A549 (cell line): ENCODE results near the gene OR6C76. TPM values are rescaled to one million over a fixed set of nuclear protein-coding genes. Genes with fewer than 3 reads are reported as not detected.

ENCODE experiments used
- ATAC-seq, 2 experiments: fragments of 200-7000 bp in 1 of 2; fragments of >200 bp in 1 of 2; cut with Nextera tagmentation in 1 of 2; cut with Tn5 transposase in 1 of 2; 3 replicates each; pipeline versions ENCODE4 v1.8.0 to v1.9.1; 2018 to 2020; ENCODE audit warnings: mild to moderate bottlenecking in 1 of 2, moderate library complexity in 1 of 2
- CTCF ChIA-PET: fragments of 300-600 bp; sonication (Branson Sonifier 250); formaldehyde crosslinking; extraction: SDS; loops from one replicate; lab custom pipeline; 2021; ENCODE audit warnings: antibody characterized with exemption, inconsistent platforms; lab: Yijun Ruan, JAX
- POLR2A ChIA-PET: fragments of 350-600 bp; formaldehyde crosslinking; extraction: SDS; loops from one replicate; lab custom pipeline; 2021; ENCODE audit warnings: antibody characterized with exemption, inconsistent platforms; lab: Yijun Ruan, JAX
- DNase-seq, 2 experiments: peaks; one replicate each; pipeline versions ENCODE4 v3.0.0 to v3.0.0-alpha.2; 2011 to 2016; ENCODE audit warnings: low read depth in 1 of 2, low spot score in 1 of 2
- FAIRE-seq: peaks from 2 replicates; lab custom pipeline; 2011; peaks lifted over from hg19 to GRCh38; lab: Jason Lieb, UNC
- H3K27ac ChIP-seq, 2 experiments: fragments of >200 bp; sonication (Bioruptor Twin); formaldehyde crosslinking; 3 replicates each; pipeline ENCODE4 v1.5.1; 2016 to 2017
- H3K4me1 ChIP-seq: fragments of >200 bp; sonication (Bioruptor Twin); formaldehyde crosslinking; 3 replicates; pipeline ENCODE4 v1.6.1; 2016
- H3K4me2 ChIP-seq: fragments of >200 bp; sonication (Bioruptor Twin); formaldehyde crosslinking; 3 replicates; pipeline ENCODE4 v1.6.1; 2016
- H3K4me3 ChIP-seq: fragments of >200 bp; sonication (Bioruptor Twin); formaldehyde crosslinking; 3 replicates; pipeline ENCODE4 v1.5.1; 2016
- H3K9me3 ChIP-seq: fragments of >200 bp; sonication (Bioruptor Twin); formaldehyde crosslinking; 3 replicates; pipeline ENCODE4 v1.6.1; 2016
- CEBPB ChIP-seq, 2 experiments: fragments of >200 bp in 1 of 2; sonication (Bioruptor Twin) in 1 of 2; formaldehyde crosslinking in 1 of 2; IDR thresholded peaks; 2 replicates each; pipeline ENCODE4 v1.6.1; 2012 to 2016
- CHD4 ChIP-seq: fragments of 200-600 bp; sonication (generic); IDR thresholded peaks from 2 replicates; pipeline ENCODE4 v1.6.1; 2016; ENCODE audit warnings: antibody characterized with exemption, mild to moderate bottlenecking, borderline replicate concordance
- EHMT2 ChIP-seq: fragments of 200-600 bp; sonication (generic); IDR thresholded peaks from 2 replicates; pipeline ENCODE4 v1.6.1; 2016; ENCODE audit warnings: antibody characterized with exemption, low read depth, mild to moderate bottlenecking, moderate library complexity
- EP300 ChIP-seq, 2 experiments: fragments of >200 bp; sonication (Bioruptor Twin); formaldehyde crosslinking; IDR thresholded peaks; 2 replicates in 1 of 2; 3 replicates in 1 of 2; pipeline ENCODE4 v1.6.1; 2016 to 2017
- FOSB ChIP-seq: fragments of 250-450 bp; sonication (Bioruptor Pico); IDR thresholded peaks from 2 replicates; pipeline ENCODE4 v1.5.0; 2020; ENCODE audit warnings: mild to moderate bottlenecking, moderate library complexity
- FOSL2 ChIP-seq, 2 experiments: fragments of 450-650 bp in 1 of 2; fragments of >200 bp in 1 of 2; sonication (Bioruptor Twin) in 1 of 2; formaldehyde crosslinking; IDR thresholded peaks; 2 replicates each; pipeline versions ENCODE4 v1.5.0 to v1.6.1; 2016 to 2020; ENCODE audit warnings: mild to moderate bottlenecking in 1 of 2, moderate library complexity in 1 of 2
- HDAC2 ChIP-seq: fragments of 200-600 bp; sonication (generic); IDR thresholded peaks from 2 replicates; pipeline ENCODE4 v1.6.1; 2016
- HEYL ChIP-seq: fragments of 250-450 bp; sonication (Bioruptor Pico); IDR thresholded peaks from 2 replicates; pipeline ENCODE4 v1.8.0; 2021; ENCODE audit warnings: mild to moderate bottlenecking, moderate library complexity
- HOXA7 ChIP-seq: fragments of 250-450 bp; sonication (Bioruptor Pico); IDR thresholded peaks from 2 replicates; pipeline ENCODE4 v1.5.0; 2020; ENCODE audit warnings: mild to moderate bottlenecking, moderate library complexity
- HOXB13 ChIP-seq: fragments of 250-450 bp; sonication (Bioruptor Pico); IDR thresholded peaks from 2 replicates; pipeline ENCODE4 v1.5.0; 2020; ENCODE audit warnings: low read depth, mild to moderate bottlenecking, moderate library complexity
- HOXB5 ChIP-seq: fragments of 250-450 bp; sonication (Bioruptor Pico); IDR thresholded peaks from 2 replicates; pipeline ENCODE4 v1.5.0; 2020; ENCODE audit warnings: mild to moderate bottlenecking, moderate library complexity
- JUNB ChIP-seq: fragments of >200 bp; sonication (Bioruptor Twin); formaldehyde crosslinking; IDR thresholded peaks from 2 replicates; pipeline ENCODE4 v1.6.1; 2016
- MAZ ChIP-seq: fragments of 150-350 bp; IDR thresholded peaks from 2 replicates; pipeline ENCODE4 v1.6.1; 2014; ENCODE audit warnings: antibody characterized with exemption, low read depth, low read length, borderline replicate concordance
- POLR2A ChIP-seq: IDR thresholded peaks from 2 replicates; pipeline ENCODE4 v1.6.1; 2012; ENCODE audit warnings: mild to moderate bottlenecking, low read length
- RARB ChIP-seq: fragments of 250-450 bp; sonication (Bioruptor Pico); IDR thresholded peaks from 2 replicates; pipeline ENCODE4 v1.8.0; 2021; ENCODE audit warnings: mild to moderate bottlenecking, moderate library complexity
- RCOR1 ChIP-seq: fragments of 150-350 bp; IDR thresholded peaks from 2 replicates; pipeline ENCODE4 v1.6.1; 2014; ENCODE audit warnings: antibody characterized with exemption, low read length, low read depth
- RNF2 ChIP-seq: fragments of 200-600 bp; sonication (generic); IDR thresholded peaks from 2 replicates; pipeline ENCODE4 v1.6.1; 2016; ENCODE audit warnings: low read depth, mild to moderate bottlenecking, antibody characterized with exemption, moderate library complexity, borderline replicate concordance
- ZNF302 ChIP-seq: fragments of 250-450 bp; sonication (Bioruptor Pico); IDR thresholded peaks from 2 replicates; pipeline ENCODE4 v1.9.0; 2021; ENCODE audit warnings: inconsistent platforms, mild to moderate bottlenecking, moderate library complexity
- WGBS: methylation state at CpG from one replicate; pipeline ENCODE4 v1.1.6; 2017; ENCODE audit errors: missing lambda C conversion rate; 5-methylcytosine and 5-hydroxymethylcytosine counted together
- polyA plus RNA-seq, 4 experiments: library from polyadenylated mRNA; depleted of rRNA in 3 of 4; stranded (reverse); fragments of >200 nt; fragmentation: RNase III in 1 of 4; extraction: RNeasy Plus Mini Kit Qiagen cat#74134 plus additional on column Dnase treatment in 1 of 4; gene quantifications; 2 replicates in 3 of 4; 3 replicates in 1 of 4; pipeline ENCODE4 v1.2.3, GENCODE V29; 2011 to 2017
- TF ChIP-seq, protein P1 (sequence below): fragments of >200 bp; sonication (Bioruptor Twin); formaldehyde crosslinking; IDR thresholded peaks from 3 replicates; pipeline ENCODE4 v1.6.1; 2016
- TF ChIP-seq, protein P2 (sequence below): IDR thresholded peaks from 2 replicates; pipeline ENCODE4 v1.6.1; 2012
- TF ChIP-seq, protein P3 (sequence below): IDR thresholded peaks from 2 replicates; pipeline ENCODE4 v1.6.1; 2012

OR6C76 gene
- polyA plus RNA-seq, 2 of the 4 experiments (the other 2 are of a cell fraction): not detected

DNA sequence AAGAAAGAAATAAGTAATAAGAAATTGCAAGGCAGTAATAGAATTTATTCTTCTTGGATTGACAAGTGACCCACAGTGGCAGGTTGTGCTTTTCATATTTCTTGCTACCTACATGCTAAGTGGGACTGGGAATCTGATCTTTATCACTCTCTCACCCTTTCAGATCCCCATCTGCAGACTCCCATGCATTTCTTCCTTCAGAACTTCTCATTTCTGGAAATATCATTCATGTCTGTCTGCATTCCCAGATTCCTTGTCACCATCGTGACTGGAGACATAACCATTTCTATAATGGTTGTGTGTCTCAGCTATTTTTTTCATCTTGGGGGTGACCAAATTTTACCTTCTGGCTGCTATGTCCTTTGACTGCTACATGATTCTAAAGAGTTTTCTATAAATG is 29.7 kb upstream of the OR6C76 start:
- DNase-seq (no peak), ATAC-seq (no peak), FAIRE-seq (no peak)
- whole genome bisulfite sequencing: 11% methylated on average over 1 of the region's 1 CpG
- no peak overlapping the region for H3K27ac ChIP-seq
- no peak overlapping the region for H3K4me2 ChIP-seq
- H3K4me3 ChIP-seq: no peak overlapping the region
- no peak for TF ChIP-seq POLR2A
- no peak for TF ChIP-seq ZNF302
- TF ChIP-seq MAZ: no peak
- TF ChIP-seq CEBPB (IDR thresholded peaks at IDR 0.05): no peak
- TF ChIP-seq HOXB5 (CRISPR knock-in tag): no peak
- TF ChIP-seq RCOR1: no peak
- no peak for TF ChIP-seq JUNB
- TF ChIP-seq RNF2: no peak
- no peak for TF ChIP-seq HOXB13 (CRISPR knock-in tag)
- no peak for TF ChIP-seq EHMT2
- no peak for TF ChIP-seq RARB (CRISPR knock-in tag)
- no peak for TF ChIP-seq HDAC2
- TF ChIP-seq, protein P1, sequence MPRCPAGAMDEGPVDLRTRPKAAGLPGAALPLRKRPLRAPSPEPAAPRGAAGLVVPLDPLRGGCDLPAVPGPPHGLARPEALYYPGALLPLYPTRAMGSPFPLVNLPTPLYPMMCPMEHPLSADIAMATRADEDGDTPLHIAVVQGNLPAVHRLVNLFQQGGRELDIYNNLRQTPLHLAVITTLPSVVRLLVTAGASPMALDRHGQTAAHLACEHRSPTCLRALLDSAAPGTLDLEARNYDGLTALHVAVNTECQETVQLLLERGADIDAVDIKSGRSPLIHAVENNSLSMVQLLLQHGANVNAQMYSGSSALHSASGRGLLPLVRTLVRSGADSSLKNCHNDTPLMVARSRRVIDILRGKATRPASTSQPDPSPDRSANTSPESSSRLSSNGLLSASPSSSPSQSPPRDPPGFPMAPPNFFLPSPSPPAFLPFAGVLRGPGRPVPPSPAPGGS: no peak
- TF ChIP-seq EP300 (IDR thresholded peaks at IDR 0.05): no peak
- TF ChIP-seq CHD4: no peak
- TF ChIP-seq, protein P2, sequence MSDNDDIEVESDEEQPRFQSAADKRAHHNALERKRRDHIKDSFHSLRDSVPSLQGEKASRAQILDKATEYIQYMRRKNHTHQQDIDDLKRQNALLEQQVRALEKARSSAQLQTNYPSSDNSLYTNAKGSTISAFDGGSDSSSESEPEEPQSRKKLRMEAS: no peak
- TF ChIP-seq HEYL: no peak
- no peaks in the 10 kb centered on the region for H3K4me1 ChIP-seq
- CTCF ChIA-PET: no interaction called here
- POLR2A ChIA-PET: no interaction called here
- H3K9me3 ChIP-seq: no peaks in the 10 kb centered on the region

DNA sequence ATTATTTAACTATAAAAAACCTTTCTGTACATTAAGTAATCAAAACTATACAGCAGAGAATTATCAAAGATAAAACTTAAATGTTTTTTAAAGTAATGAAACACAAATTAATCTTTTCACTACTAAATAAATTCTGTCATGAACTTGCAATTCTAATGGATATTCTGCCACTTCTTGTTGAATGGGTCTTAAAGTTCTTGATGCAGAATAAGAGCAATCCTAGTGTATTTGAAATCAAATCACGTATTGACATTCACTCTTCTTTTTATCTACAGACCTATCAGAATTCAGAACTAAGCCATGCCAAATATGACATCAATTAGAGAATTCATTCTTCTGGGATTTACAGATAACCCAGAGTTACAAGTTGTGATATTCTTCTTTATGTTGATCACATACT is 25.8 kb upstream of the OR6C76 start, which contains the start of gene OR6C65:
Gene OR6C65, plus strand, starts transcription at position 301 of the 400 bp plus-strand sequence. Its CDS starts 0 bp downstream, at position 301.
- ChIA-PET CTCF (no interaction called here), POLR2A (no interaction called here)
- FAIRE-seq: peak; percentile 46
- Histone ChIP-seq H3K4me3 (no peak within 1 kb of the TSS), H3K9me3 (no peaks in the 10 kb centered on the region), H3K4me2 (no peak within 1 kb of the TSS), H3K4me1 (no peaks in the 10 kb centered on the region), H3K27ac (no peak within 1 kb of the TSS)
- no peak for ATAC-seq
- no peak for DNase-seq
- WGBS: 0% methylated on average over 1 of the region's 1 CpG
- TF ChIP-seq, protein P1: no peak
- TF ChIP-seq FOSB (CRISPR knock-in tag) (no peak), HOXA7 (no peak), EP300 (IDR thresholded peaks at IDR 0.05) (no peak)
- TF ChIP-seq, protein P2: no peak

DNA sequence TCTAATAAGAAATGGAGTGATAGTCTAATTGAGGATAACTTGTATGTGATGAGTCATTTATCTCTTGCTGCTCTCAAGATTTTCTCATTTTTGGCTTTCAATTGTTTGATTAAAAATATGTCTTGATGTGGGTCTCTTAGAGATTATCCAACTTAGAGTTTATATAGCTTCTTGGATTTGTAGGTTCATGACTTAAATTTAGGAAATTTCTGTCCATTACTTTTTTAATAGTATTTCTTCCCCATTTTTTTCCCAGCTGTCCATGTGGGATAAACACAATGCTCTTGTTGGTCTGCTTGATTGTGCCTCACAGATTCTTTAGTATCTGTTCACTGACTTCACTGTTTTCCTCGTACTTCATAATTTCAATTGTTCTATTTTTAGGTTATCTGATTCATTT is 18.2 kb upstream of the OR6C76 start:
- Histone ChIP-seq H3K27ac (no peak overlapping the region), H3K4me3 (no peak overlapping the region), H3K4me2 (no peak overlapping the region), H3K4me1 (no peaks in the 10 kb centered on the region), H3K9me3 (no peaks in the 10 kb centered on the region)
- TF ChIP-seq, protein P1: no peak
- TF ChIP-seq FOSL2 (IDR thresholded peaks at IDR 0.05) (no peak), FOSL2 (CRISPR knock-in tag; IDR thresholded peaks at IDR 0.05) (peak; percentile 31; the same call in 1 of the 2 replicates)
- TF ChIP-seq, protein P3, sequence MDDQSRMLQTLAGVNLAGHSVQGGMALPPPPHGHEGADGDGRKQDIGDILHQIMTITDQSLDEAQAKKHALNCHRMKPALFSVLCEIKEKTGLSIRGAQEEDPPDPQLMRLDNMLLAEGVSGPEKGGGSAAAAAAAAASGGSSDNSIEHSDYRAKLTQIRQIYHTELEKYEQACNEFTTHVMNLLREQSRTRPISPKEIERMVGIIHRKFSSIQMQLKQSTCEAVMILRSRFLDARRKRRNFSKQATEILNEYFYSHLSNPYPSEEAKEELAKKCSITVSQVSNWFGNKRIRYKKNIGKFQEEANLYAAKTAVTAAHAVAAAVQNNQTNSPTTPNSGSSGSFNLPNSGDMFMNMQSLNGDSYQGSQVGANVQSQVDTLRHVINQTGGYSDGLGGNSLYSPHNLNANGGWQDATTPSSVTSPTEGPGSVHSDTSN: no peak
- DNase-seq: no peak
- FAIRE-seq: no peak
- 0% methylated on average over 1 of the region's 1 CpG for WGBS
- POLR2A ChIA-PET: no interaction called here
- no peak for ATAC-seq
- CTCF ChIA-PET: no interaction called here
